ENCODE measurements around the gene MSI1. TPM values are rescaled to one million over a fixed set of nuclear protein-coding genes. Genes with fewer than 3 reads are reported as not detected.

MSI1 gene
- total RNA-seq, 4 donors from 2014 or later, result 0.16 to 9.2 (median 0.70) TPM

- no peak overlapping the region for H3K27ac ChIP-seq
- no peak for TF ChIP-seq POLR2AphosphoS5 (IDR thresholded peaks at IDR 0.05)
- TF ChIP-seq, protein P1, sequence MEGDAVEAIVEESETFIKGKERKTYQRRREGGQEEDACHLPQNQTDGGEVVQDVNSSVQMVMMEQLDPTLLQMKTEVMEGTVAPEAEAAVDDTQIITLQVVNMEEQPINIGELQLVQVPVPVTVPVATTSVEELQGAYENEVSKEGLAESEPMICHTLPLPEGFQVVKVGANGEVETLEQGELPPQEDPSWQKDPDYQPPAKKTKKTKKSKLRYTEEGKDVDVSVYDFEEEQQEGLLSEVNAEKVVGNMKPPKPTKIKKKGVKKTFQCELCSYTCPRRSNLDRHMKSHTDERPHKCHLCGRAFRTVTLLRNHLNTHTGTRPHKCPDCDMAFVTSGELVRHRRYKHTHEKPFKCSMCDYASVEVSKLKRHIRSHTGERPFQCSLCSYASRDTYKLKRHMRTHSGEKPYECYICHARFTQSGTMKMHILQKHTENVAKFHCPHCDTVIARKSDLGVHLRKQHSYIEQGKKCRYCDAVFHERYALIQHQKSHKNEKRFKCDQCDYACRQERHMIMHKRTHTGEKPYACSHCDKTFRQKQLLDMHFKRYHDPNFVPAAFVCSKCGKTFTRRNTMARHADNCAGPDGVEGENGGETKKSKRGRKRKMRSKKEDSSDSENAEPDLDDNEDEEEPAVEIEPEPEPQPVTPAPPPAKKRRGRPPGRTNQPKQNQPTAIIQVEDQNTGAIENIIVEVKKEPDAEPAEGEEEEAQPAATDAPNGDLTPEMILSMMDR (IDR thresholded peaks at IDR 0.05), result no peak
- TF ChIP-seq EP300 (IDR thresholded peaks at IDR 0.05), result no peak
- no peak for TF ChIP-seq POLR2A (IDR thresholded peaks at IDR 0.05)
- WGBS, 2 donors (ENCODE audit: low coverage in 1 of 2), result 75 to 81% methylated on average over 2 of the region's 18 CpGs
- no peak overlapping the region for H3K4me3 ChIP-seq
- no peak for ATAC-seq
- H3K27me3 ChIP-seq, result peaks cover 74% of the 10 kb centered on the region
- no peaks in the 10 kb centered on the region for H3K36me3 ChIP-seq
- H3K9me3 ChIP-seq, result no peaks in the 10 kb centered on the region
- H3K4me1 ChIP-seq, result no peaks in the 10 kb centered on the region
These were observed 25.8 kb upstream of the MSI1 start for GRCh38 chr12:120394483-120395367.

GRCh38 chr12:120390540-120391120 lies 21.7 kb upstream of the MSI1 start:
- H3K4me3 ChIP-seq, result no peak overlapping the region
- no peaks in the 10 kb centered on the region for H3K4me1 ChIP-seq
- ATAC-seq, result no peak
- H3K9me3 ChIP-seq, result no peaks in the 10 kb centered on the region
- H3K36me3 ChIP-seq, result no peaks in the 10 kb centered on the region
- 100% methylated on average over 1 of the region's 1 CpG for WGBS, 2 donors (ENCODE audit: low coverage in 1 of 2)
- no peak overlapping the region for H3K27ac ChIP-seq
- no peak for TF ChIP-seq POLR2A (IDR thresholded peaks at IDR 0.05)
- TF ChIP-seq, protein P1 (IDR thresholded peaks at IDR 0.05), result no peak
- no peak for TF ChIP-seq POLR2AphosphoS5 (IDR thresholded peaks at IDR 0.05)
- no peak for TF ChIP-seq EP300 (IDR thresholded peaks at IDR 0.05)
- peaks cover 60% of the 10 kb centered on the region for H3K27me3 ChIP-seq

DNA sequence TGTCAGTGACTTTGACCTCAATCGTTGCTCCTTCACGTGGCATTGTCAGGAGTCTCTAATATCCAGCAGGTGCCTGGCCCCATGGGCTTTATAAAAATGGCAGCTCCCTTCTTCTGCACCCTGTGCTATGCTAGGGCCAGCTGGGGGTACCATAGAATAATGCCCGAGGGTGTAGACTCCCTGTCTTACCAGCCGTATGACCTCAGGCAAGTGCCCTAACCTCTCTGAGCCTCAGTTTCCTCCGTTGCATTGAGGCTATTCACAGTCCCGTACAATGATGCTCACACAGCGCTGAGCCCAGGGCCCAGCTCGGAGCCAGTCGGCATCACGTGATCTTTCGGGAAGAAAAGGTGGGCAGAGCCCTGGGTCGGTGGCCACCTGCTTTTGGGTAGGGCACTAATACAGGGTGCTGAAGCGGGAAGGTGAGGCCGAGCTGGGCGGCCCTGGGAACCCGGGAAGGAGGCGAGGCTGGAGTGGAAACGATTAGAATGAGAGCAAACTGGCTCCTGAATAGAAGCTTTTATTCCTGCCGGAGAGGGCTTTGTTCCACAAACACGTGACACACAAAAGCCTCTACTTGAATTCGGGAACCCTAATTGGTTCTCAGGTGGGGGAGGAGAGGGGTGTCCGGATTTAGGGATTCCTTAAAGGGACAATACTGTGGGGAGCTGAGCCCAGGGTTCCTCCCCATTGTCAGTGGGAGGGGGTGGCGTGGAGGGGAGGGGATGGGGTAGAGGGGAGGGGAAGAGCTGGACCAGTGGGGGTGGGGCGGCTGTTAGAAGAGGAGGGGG lies 19.9 kb upstream of the MSI1 start:
- TF ChIP-seq POLR2A (IDR thresholded peaks at IDR 0.05) (no peak), POLR2AphosphoS5 (IDR thresholded peaks at IDR 0.05) (no peak), EP300 (IDR thresholded peaks at IDR 0.05) (no peak)
- TF ChIP-seq, protein P1 (IDR thresholded peaks at IDR 0.05), result no peak
- no peaks in the 10 kb centered on the region for H3K36me3 ChIP-seq
- WGBS, 2 donors (ENCODE audit: low coverage in 1 of 2), result 11 to 17% methylated on average over 2 to 4 of the region's 24 CpGs
- H3K9me3 ChIP-seq, result no peaks in the 10 kb centered on the region
- no peaks in the 10 kb centered on the region for H3K4me1 ChIP-seq
- H3K4me3 ChIP-seq, result no peak overlapping the region
- peaks cover 61% of the 10 kb centered on the region for H3K27me3 ChIP-seq
- no peak for ATAC-seq
- H3K27ac ChIP-seq, result no peak overlapping the region

- Histone ChIP-seq H3K9me3 (no peaks in the 10 kb centered on the region), H3K27ac (no peak overlapping the region), H3K4me1 (no peaks in the 10 kb centered on the region), H3K36me3 (no peaks in the 10 kb centered on the region), H3K4me3 (no peak overlapping the region), H3K27me3 (peaks cover 80% of the 10 kb centered on the region)
- ATAC-seq, result no peak
- 25 to 30% methylated on average over 4 to 6 of the region's 6 CpGs for WGBS, 2 donors (ENCODE audit: low coverage in 1 of 2)
- TF ChIP-seq POLR2AphosphoS5 (IDR thresholded peaks at IDR 0.05) (no peak), EP300 (IDR thresholded peaks at IDR 0.05) (no peak), POLR2A (IDR thresholded peaks at IDR 0.05) (no peak)
- TF ChIP-seq, protein P1 (IDR thresholded peaks at IDR 0.05), result no peak
These were observed 12.9 kb upstream of the MSI1 start for GRCh38 chr12:120381752-120382419.
